CD14-positive monocyte (primary cell): ENCODE results near the gene SMIM35. TPM values are rescaled to one million over a fixed set of nuclear protein-coding genes. Genes with fewer than 3 reads are reported as not detected.

Source experiments
- DNase-seq, 3 donors: peaks; one replicate each; pipeline ENCODE4 v3.0.0-alpha.2; 2011 to 2022
- H2AFZ ChIP-seq: 2 replicates; pipeline ENCODE4 v1.6.0; 2012; ENCODE audit warnings: mild to moderate bottlenecking, low read depth, low read length, inconsistent platforms; ENCODE audit not compliant: insufficient read depth, poor library complexity, severe bottlenecking
- H3K27ac ChIP-seq, 2 donors: 1 replicate in 1 of 2; 2 replicates in 1 of 2; pipeline ENCODE4 v1.5.1; 2012 to 2013; ENCODE audit warnings: low read length in 2 of 2, control low read depth in 1 of 2, inconsistent platforms in 1 of 2, low read depth in 1 of 2, mild to moderate bottlenecking in 1 of 2
- H3K27me3 ChIP-seq, 2 donors: one replicate each; pipeline versions ENCODE4 v1.6.0 to v1.6.1; 2011 to 2013; ENCODE audit warnings: low read length in 2 of 2; ENCODE audit not compliant: control insufficient read depth in 2 of 2, insufficient read depth in 2 of 2
- H3K36me3 ChIP-seq, 2 donors: replicated peaks in 1 of 2; 1 replicate in 1 of 2; 2 replicates in 1 of 2; pipeline versions ENCODE4 v1.5.1 to v1.6.1; 2012 to 2013; ENCODE audit warnings: low read length in 2 of 2, control low read depth in 1 of 2, inconsistent platforms in 1 of 2, mild to moderate bottlenecking in 1 of 2; ENCODE audit not compliant: insufficient read depth in 2 of 2, control insufficient read depth in 1 of 2
- H3K4me1 ChIP-seq, 2 donors: 1 replicate in 1 of 2; 2 replicates in 1 of 2; pipeline versions ENCODE4 v1.5.1 to v1.6.1; 2012 to 2013; ENCODE audit warnings: low read length in 2 of 2, control low read depth in 1 of 2, inconsistent platforms in 1 of 2, mild to moderate bottlenecking in 1 of 2, moderate library complexity in 1 of 2; ENCODE audit not compliant: insufficient read depth in 2 of 2, control insufficient read depth in 1 of 2
- H3K4me2 ChIP-seq: replicated peaks from 2 replicates; pipeline ENCODE3; 2012; ENCODE audit warnings: low read length, moderate library complexity, mild to moderate bottlenecking; ENCODE audit not compliant: poor library complexity, severe bottlenecking; ENCODE audit errors: extremely low read depth
- H3K4me3 ChIP-seq, 3 experiments: fragments of 200-600 bp in 1 of 3; sonication (generic) in 1 of 3; replicated peaks in 1 of 3; 1 replicate in 2 of 3; 2 replicates in 1 of 3; pipeline ENCODE4 v1.5.1; 2011 to 2013; ENCODE audit warnings: low read length in 3 of 3, mild to moderate bottlenecking in 3 of 3, control low read depth in 2 of 3, low read depth in 2 of 3, inconsistent platforms in 1 of 3, moderate library complexity in 1 of 3
- H3K79me2 ChIP-seq: 2 replicates; pipeline ENCODE4 v1.6.0; 2012; ENCODE audit warnings: mild to moderate bottlenecking, control low read depth, inconsistent platforms, low read length, moderate library complexity; ENCODE audit not compliant: insufficient read depth
- H3K9ac ChIP-seq: 2 replicates; pipeline ENCODE4 v1.6.0; 2017; ENCODE audit warnings: low read length, mild to moderate bottlenecking; ENCODE audit not compliant: insufficient read depth, poor library complexity, severe bottlenecking
- H3K9me3 ChIP-seq, 2 donors: replicated peaks in 1 of 2; 1 replicate in 1 of 2; 2 replicates in 1 of 2; pipeline versions ENCODE4 v1.5.1 to v1.6.1; 2012 to 2013; ENCODE audit warnings: low read length in 2 of 2, control low read depth in 1 of 2; ENCODE audit not compliant: control insufficient read depth in 1 of 2, insufficient read depth in 1 of 2
- H4K20me1 ChIP-seq: 2 replicates; pipeline ENCODE4 v1.6.0; 2012; ENCODE audit warnings: mild to moderate bottlenecking, low read length, control low read depth, moderate library complexity; ENCODE audit not compliant: insufficient read depth
- H3K27ac Mint-ChIP-seq, 7 donors: one replicate each; pipeline ENCODE4 v1.8.0; 2020; ENCODE audit warnings: mild to moderate bottlenecking in 7 of 7, mixed read lengths in 7 of 7, moderate library complexity in 6 of 7, inconsistent platforms in 2 of 7
- H3K27me3 Mint-ChIP-seq, 3 donors: one replicate each; pipeline ENCODE4 v1.8.0; 2021 to 2022; ENCODE audit warnings: low read depth in 3 of 3, mild to moderate bottlenecking in 3 of 3, mixed read lengths in 3 of 3, moderate library complexity in 3 of 3, inconsistent platforms in 1 of 3
- H3K36me3 Mint-ChIP-seq, 2 donors: one replicate each; pipeline ENCODE4 v1.8.0; 2020; ENCODE audit warnings: mixed read lengths in 2 of 2, inconsistent platforms in 1 of 2, mild to moderate bottlenecking in 1 of 2
- H3K4me1 Mint-ChIP-seq: one replicate; pipeline ENCODE4 v1.8.0; 2020; ENCODE audit warnings: mild to moderate bottlenecking, mixed read lengths
- H3K4me3 Mint-ChIP-seq, 2 donors: one replicate each; pipeline ENCODE4 v1.8.0; 2020; ENCODE audit warnings: mild to moderate bottlenecking in 2 of 2, mixed read lengths in 2 of 2, moderate library complexity in 1 of 2
- H3K9me3 Mint-ChIP-seq, 7 donors: one replicate each; pipeline ENCODE4 v1.8.0; 2020 to 2022; ENCODE audit warnings: mixed read lengths in 7 of 7, mild to moderate bottlenecking in 6 of 7, moderate library complexity in 6 of 7, inconsistent platforms in 2 of 7
- CTCF ChIP-seq: fragments of 200-600 bp; IDR thresholded peaks from one replicate; pipeline ENCODE4 v1.8.0; 2022; ENCODE audit warnings: antibody characterized with exemption, mild to moderate bottlenecking
- WGBS: methylation state at CpG from one replicate; pipeline ENCODE4 v1.1.5; 2013; ENCODE audit warnings: missing lambda C conversion rate; ENCODE audit not compliant: insufficient coverage; 5-methylcytosine and 5-hydroxymethylcytosine counted together
- intact Hi-C, 2 donors: fragments of 100-400 bp; cut with micrococcal nuclease; formaldehyde crosslinking; loops; one replicate each; pipeline versions ENCODE4 v1.15.0 to v1.15.1; 2023
- polyA plus RNA-seq, 3 donors: library from polyadenylated mRNA; depleted of rRNA in 1 of 3; unstranded in 2 of 3; stranded (reverse) in 1 of 3; fragments of 300-500 nt in 2 of 3; fragments of >200 nt in 1 of 3; fragmentation: Illumina TruSeq in 2 of 3; gene quantifications; 1 replicate in 2 of 3; 2 replicates in 1 of 3; pipeline ENCODE4 v1.2.3, GENCODE V29; 2012 to 2021

SMIM35 gene
- polyA plus RNA-seq, 3 donors = 0.05 to 0.29 (median 0.11) TPM

GRCh38 chr11:118106789-118107335 lies 20.1 kb upstream of the SMIM35 start:
- no peak for TF ChIP-seq CTCF
- Histone ChIP-seq H3K27ac (no peak overlapping the region), H3K4me2 (no peak overlapping the region), H3K4me3 (no peak overlapping the region), H3K4me1 (no peaks in the 10 kb centered on the region), H4K20me1 (no peaks in the 10 kb centered on the region), H2AFZ (no peak overlapping the region), H3K9ac (no peak overlapping the region), H3K27me3 (no peaks in the 10 kb centered on the region), H3K79me2 (no peaks in the 10 kb centered on the region), H3K9me3 (no peaks in the 10 kb centered on the region), H3K36me3 (no peaks in the 10 kb centered on the region)
- Mint-ChIP-seq H3K4me1 (peaks cover 5% of the 10 kb centered on the region), H3K27me3 (peaks cover 0 to 5% (median 2%) of the 10 kb centered on the region in 3 donors), H3K4me3 (no peak overlapping the region), H3K9me3 (no peaks in the 10 kb centered on the region), H3K27ac (no peak overlapping the region), H3K36me3 (no peaks in the 10 kb centered on the region)
- no CpG with 5 or more reads among the region's 2 CpGs for WGBS
- no peak for DNase-seq
- intact Hi-C loops = no loop called here

- H3K4me3 Mint-ChIP-seq = no peak overlapping the region
- no peak for TF ChIP-seq CTCF
- peaks cover 0 to 7% (median 0%) of the 10 kb centered on the region in 3 donors for H3K27me3 Mint-ChIP-seq
- Histone ChIP-seq H3K27me3 (no peaks in the 10 kb centered on the region), H3K4me2 (no peak overlapping the region), H3K9me3 (no peaks in the 10 kb centered on the region), H3K9ac (no peak overlapping the region), H4K20me1 (no peaks in the 10 kb centered on the region), H3K36me3 (no peaks in the 10 kb centered on the region), H3K4me3 (no peak overlapping the region), H2AFZ (no peak overlapping the region), H3K4me1 (no peaks in the 10 kb centered on the region), H3K79me2 (no peaks in the 10 kb centered on the region), H3K27ac (no peak overlapping the region)
- 72% methylated on average over 4 of the region's 4 CpGs for whole genome bisulfite sequencing
- DNase-seq = no peak
- no peak overlapping the region for H3K27ac Mint-ChIP-seq
- H3K4me1 Mint-ChIP-seq = peaks cover 1% of the 10 kb centered on the region
- H3K36me3 Mint-ChIP-seq = no peaks in the 10 kb centered on the region
- no peaks in the 10 kb centered on the region for H3K9me3 Mint-ChIP-seq
- intact Hi-C loops = no loop called here
Observed at GRCh38 chr11:118105657-118106305, 19.0 kb upstream of the SMIM35 start.
